Measurements from ENCODE around the gene NEDD9.

Gene NEDD9

GRCh38 chr6:11258260-11259237 lies 26.1 kb upstream of the NEDD9 start:
- DNase-seq, result no peak

DNA sequence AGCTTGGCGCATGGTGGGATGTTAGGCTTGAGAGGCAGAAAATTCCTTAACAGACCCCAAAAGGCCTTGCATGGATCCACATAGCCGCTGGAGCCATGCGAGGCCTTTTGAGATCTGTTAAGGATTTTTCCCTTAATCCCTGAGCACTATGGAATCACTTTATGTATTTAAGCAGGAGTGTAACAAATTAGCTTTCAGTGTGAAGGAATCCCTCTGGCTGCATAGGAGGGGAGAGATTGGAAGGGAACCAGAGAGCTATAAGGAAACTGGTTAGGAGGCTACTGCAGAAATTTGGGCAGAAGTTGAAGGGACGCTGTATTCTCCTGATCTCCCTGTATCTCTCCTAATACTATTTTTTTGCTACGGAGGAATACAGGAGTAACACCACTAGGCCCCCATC lies 23.1 kb upstream of the NEDD9 start:
- no peak for DNase-seq

DNA sequence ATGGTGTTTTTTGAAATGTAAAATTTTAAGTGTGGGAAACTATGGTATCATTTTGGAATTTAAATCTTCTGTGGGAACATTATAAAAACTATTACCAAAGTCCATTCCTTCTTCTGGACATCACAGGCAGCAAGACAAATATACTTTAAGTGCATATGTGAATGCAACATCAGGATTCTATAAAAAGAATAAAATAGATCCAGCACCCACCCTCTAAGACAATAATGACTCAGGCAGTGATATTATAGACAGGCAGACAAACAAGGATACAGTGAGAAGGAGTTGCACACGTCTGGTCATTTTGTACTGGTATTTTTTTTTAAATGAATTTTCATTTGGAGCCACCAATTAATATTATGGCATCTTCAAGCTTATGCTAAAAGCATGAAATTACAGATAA lies 21.1 kb upstream of the NEDD9 start:
- no peak for DNase-seq

DNA sequence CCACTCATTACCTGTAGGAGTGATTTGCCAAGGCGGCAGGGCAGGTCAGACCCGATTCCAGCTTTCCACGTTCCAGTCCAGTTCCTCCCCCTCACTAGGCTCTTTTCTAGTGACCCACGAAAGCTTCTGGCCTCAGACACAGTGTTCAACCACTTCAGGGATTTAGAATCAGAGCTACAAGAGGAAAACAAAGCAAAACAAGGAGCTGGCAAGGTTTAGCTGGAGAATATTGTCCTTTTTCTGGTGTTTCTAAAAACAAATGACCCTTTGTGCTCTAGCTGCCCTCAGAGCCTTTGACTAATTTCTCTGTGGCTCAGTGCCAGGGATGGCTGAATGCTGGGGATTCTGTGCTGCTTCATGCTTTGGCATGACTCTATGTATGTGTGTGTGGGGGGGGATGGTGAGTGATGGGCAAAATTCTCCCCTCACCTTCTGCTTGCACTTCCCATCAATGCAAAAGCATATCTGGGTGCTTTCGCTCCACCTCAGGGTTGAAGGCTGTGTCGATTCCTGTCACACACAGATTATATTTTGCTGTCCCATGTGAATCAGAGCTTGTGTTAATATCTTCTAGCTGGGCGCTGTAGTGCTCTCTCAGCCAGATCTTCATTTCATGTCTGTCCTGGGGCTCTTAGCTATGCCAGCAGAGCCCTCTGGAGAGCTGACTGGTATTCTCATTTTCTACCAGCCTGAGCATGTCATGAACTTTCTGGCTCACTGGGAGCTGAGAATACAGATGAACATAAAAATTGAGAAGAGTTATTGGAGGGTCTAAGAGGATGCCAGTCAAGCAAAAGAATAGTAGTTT lies 19.3 kb upstream of the NEDD9 start:
- DNase-seq, result no peak

- no peak for DNase-seq
These were observed 17.6 kb upstream of the NEDD9 start for GRCh38 chr6:11250108-11250507.

- no peak for DNase-seq
These were observed 16.7 kb upstream of the NEDD9 start for GRCh38 chr6:11248974-11249761.

DNA sequence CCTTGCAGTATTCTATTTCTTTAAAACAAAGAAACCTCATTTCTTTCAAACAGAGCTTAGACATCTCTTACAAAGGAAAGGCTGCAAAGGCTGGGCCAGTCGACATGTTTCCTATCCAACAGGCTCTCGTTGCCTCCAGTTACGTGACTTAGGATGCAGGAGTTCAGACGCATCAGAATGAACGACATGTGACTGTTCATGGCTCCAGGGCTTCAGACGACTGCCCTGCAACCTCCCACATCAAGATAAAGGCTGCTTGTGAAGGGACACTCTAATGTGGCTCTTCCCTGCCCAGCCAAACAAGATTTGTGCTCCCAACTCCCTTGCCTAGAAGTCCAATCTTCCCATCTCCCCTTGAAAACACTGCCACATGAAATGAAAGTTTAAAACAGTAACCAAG lies 14.3 kb upstream of the NEDD9 start:
- no peak for DNase-seq

- no peak for DNase-seq
These were observed 13.2 kb upstream of the NEDD9 start for GRCh38 chr6:11245381-11246256.

DNA sequence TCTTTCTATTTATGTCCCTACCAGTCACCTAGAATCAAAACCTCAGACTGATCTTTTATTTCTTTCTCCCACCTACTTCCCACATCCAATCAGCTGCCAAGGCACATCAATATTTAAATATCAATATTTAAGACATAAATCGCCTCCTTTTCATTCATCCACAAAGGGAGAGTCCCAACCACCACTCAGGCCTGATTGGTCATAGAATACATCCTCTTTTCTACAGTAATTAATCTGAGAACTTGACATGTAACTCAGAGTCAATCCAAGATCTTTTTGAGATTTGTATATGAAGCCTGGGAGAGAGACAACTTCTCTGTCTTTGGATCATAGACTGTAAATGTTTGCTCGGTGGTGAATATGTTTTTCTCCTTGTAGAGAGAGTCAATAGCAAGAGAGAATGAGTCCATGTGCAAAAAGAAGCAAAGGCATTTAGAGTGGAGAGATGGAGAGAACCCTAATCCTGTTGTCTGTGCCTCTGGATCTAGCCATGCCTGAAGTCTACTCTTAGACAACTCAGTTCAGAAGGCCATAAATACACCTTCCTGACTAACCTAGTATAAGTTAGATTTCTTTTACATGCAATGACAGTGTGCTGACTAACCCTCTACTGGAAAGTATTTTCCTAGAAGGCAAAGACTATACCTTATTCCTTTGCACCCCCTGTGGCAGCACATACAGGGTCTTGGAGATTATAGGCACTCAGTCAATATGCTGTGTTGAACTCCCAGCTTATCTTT lies 12.1 kb upstream of the NEDD9 start:
- DNase-seq, result no peak

DNA sequence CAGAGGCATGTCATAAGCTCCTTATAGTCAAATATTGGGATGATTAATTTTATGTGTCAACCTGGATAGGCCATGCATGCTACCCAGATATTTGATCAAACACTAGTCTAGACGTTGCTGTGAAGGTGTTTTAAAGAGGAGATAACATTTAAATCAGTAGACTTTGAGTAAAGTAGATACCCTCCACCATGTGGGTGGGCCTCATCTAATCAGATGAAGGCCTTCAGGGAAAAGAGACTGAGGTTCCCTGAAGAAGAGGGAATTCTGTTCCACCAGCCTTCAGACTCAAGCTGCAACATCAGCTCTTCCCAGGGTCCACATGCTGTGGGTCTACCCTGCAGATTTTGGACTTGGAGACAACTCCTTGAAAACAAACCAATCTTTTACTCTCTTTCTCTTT lies 11.4 kb upstream of the NEDD9 start:
- no peak for DNase-seq

DNA sequence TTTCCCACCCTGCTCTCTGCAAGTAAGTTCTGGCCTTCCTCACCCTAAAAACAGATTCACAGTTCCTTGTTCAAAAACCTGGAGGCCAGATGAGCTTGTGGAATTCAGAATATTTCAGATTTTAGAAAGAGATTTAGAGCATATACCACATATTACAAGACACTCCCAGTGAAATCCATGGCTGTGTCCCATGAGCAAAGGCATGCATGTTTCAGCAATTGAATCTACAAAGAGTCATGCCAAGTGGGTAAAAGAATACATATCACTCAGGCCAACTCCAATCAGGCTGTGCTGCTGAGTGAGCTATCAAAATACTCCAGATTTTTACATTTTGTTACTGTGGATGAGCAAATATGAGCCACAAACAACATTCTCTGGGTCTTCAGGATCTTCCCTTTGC lies 10.2 kb upstream of the NEDD9 start:
- DNase-seq, result no peak

DNA sequence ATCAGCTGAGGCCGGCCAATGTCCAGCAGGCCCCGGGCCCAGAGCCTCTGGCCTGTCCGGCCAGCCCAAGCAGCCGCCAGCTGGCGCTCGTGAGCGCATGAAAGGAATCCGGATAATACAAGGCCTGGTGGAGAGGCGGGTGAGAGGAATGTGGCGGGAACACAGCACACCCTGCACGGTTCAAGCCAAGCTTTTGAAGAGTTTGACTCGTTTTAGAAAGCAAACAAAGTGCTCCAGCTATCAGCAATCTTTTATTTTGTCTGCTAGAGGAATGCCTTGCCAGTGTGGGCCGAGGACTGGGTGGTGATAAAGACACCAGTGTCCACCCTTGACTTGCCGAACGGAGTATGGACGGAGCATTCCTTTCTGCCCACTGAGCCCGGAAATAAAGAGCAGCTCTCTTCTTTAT lies 9.3 kb upstream of the NEDD9 start:
- DNase-seq, result no peak

DNA sequence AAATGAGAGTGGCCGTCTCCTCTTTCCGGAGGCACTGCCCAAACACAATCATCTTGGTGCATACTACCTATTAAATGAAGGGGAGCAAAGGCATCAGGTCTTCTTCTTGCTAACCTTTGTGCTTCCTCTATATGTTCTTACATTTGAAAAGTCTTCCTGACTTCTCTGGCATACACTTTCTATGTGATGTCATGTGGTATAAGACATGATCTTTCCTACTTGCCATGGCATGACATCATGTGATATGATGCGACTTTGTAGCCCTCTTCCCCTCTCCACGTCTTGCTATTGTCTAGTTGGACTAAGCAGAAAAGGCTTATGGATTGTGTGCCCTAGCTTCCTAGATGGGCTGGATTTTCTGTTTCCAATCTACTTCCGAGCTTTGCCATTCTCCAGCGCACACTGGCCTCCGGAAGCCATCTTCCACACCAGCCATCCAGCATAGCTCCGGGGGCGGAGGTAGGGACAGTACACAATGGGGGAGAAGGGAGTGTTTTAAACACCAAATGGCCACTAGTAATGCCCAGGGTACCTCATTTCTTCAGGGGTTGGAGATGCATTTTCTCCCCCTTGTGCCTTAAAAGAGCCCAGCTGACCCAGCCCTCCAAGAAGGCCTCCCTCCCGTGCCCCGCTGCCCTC lies 8.8 kb upstream of the NEDD9 start:
- no peak for DNase-seq

- no peak for DNase-seq
These were observed 5.5 kb upstream of the NEDD9 start for GRCh38 chr6:11237956-11238355.

DNA sequence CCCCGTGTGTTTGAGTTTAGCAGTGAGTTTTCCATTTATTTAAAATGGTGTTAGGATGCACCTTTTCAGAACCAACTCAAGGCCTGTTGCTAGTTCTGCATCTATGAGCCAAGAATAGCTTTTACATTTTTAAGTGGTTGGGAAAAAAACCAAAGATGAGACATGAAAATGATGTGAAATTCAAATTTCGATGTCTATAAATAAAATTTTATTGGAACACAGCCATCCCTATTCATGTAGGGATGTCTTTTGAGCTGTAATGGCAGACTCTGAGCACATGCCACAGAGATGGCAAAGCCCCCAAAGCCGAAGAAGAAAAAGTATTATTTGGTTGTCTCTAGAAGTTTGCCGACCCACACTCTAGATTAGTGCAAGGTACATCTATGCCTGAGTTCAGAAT lies 5.0 kb upstream of the NEDD9 start:
- DNase-seq, result no peak

- DNase-seq, result no peak
These were observed 4.4 kb upstream of the NEDD9 start for GRCh38 chr6:11236915-11237314.

GRCh38 chr6:11236076-11236750 lies 3.7 kb upstream of the NEDD9 start:
- no peak for DNase-seq

DNA sequence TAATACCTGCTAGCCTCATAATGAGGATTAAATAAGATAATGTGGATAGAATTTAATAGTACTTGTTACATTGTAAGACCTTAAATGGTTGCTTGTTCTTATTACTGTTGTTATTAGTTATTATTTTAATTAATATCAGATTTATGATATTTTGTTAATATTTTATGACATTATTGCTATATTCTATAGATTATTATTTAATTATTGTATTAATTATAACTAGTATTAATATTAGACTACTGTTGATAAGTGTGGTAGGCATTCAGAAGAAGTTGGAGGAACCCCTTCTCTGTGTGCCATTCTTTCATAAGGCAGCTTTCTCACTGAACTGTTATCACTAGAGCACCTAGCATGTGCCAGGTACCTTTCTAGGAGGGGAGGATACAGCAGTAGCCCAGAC lies 2.6 kb upstream of the NEDD9 start:
- no peak for DNase-seq

- no peak for DNase-seq
These were observed 1.5 kb upstream of the NEDD9 start for GRCh38 chr6:11233673-11234573.
